ENCODE results near the gene FABP6.

Gene FABP6

DNA sequence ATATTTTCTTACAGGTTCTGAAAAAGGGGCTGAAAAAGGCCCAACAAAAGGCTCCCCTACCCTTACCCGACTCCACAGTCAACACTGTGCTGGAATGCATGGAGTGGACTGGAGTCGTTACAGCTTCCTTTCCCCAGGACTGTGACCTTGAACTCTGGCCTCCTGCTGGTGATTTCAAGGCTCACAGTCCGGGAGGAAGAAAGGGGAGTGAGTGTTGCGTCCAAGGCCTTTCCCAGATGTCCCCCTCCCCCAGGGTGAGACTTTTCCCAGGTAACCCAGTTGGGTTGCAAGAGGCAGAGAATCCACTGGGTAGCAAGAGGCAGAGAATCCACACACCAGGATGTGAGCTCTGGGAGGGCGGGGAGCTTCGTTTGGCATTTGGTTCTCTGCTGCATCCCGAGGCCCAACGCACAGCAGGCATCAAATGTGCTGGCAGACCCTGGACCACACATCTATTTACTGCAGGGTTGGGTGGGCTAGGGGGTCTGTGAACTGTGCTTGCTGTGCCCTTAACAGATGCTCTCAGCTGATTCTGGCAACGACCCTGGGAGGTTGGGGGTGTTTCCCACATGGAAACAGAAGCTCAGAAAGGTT lies 37.5 kb downstream of the FABP6 start:
- in situ Hi-C loops (cut with MboI; ENCODE audit: low pct_unique_long_range_greater_than_20kb, low sequenced_read_pairs, unreplicated experiment): no loop called here
- TF ChIP-seq, protein P1, sequence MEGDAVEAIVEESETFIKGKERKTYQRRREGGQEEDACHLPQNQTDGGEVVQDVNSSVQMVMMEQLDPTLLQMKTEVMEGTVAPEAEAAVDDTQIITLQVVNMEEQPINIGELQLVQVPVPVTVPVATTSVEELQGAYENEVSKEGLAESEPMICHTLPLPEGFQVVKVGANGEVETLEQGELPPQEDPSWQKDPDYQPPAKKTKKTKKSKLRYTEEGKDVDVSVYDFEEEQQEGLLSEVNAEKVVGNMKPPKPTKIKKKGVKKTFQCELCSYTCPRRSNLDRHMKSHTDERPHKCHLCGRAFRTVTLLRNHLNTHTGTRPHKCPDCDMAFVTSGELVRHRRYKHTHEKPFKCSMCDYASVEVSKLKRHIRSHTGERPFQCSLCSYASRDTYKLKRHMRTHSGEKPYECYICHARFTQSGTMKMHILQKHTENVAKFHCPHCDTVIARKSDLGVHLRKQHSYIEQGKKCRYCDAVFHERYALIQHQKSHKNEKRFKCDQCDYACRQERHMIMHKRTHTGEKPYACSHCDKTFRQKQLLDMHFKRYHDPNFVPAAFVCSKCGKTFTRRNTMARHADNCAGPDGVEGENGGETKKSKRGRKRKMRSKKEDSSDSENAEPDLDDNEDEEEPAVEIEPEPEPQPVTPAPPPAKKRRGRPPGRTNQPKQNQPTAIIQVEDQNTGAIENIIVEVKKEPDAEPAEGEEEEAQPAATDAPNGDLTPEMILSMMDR (IDR thresholded peaks at IDR 0.05; ENCODE audit: extremely low read depth, insufficient read depth, missing control alignments): no peak
- DNase-seq (ENCODE audit: low spot score): no peak

DNA sequence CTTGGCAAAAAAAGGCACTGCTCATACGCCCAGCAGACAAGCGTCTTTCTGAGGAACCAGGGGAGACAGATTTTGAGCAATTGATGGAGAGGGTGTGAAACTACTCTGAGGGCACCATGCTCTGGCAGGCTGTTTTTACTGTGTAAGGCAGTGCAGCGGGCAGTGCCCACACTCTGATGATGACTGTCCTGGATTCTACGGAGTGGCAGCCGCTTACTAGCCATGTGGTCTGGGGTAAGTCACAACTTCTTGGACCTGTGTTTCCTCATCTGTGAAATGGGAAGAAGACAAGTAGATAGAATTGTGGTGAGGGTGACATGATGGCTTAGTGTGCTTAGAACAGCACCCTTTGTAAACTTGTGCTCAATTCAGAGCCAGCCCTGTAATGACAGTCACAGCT lies 38.8 kb downstream of the FABP6 start:
- TF ChIP-seq, protein P1 (IDR thresholded peaks at IDR 0.05; ENCODE audit: extremely low read depth, insufficient read depth, missing control alignments): no peak
- in situ Hi-C loops (cut with MboI; ENCODE audit: low pct_unique_long_range_greater_than_20kb, low sequenced_read_pairs, unreplicated experiment): no loop called here
- no peak for DNase-seq (ENCODE audit: low spot score)

- TF ChIP-seq, protein P1 (IDR thresholded peaks at IDR 0.05; ENCODE audit: extremely low read depth, insufficient read depth, missing control alignments): no peak
- DNase-seq (ENCODE audit: low spot score): no peak
- in situ Hi-C loops (cut with MboI; ENCODE audit: low pct_unique_long_range_greater_than_20kb, low sequenced_read_pairs, unreplicated experiment): no loop called here
Measured at GRCh38 chr5:160269017-160269416, 39.7 kb downstream of the FABP6 start.

DNA sequence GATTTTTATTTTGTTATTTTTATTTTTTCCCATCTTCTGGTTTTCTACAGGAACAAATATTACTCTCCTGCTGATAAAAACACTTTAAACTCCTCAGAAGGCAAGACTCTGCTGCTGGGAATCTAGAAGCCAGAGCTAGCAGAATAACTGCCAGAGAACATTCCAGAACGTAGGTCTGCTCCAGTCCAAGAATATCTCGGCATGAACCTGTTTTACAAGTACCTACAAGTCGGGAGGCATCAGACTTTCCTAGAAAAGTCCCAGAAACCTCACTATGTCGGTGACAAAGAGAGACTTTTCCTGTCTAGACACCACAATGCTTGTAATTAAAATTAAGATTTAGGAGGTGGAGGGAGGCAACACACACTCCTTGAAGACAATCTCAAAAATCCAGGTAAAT lies 41.4 kb downstream of the FABP6 start:
- in situ Hi-C loops (cut with MboI; ENCODE audit: low pct_unique_long_range_greater_than_20kb, low sequenced_read_pairs, unreplicated experiment): no loop called here
- TF ChIP-seq, protein P1 (IDR thresholded peaks at IDR 0.05; ENCODE audit: extremely low read depth, insufficient read depth, missing control alignments): no peak
- DNase-seq (ENCODE audit: low spot score): no peak

DNA sequence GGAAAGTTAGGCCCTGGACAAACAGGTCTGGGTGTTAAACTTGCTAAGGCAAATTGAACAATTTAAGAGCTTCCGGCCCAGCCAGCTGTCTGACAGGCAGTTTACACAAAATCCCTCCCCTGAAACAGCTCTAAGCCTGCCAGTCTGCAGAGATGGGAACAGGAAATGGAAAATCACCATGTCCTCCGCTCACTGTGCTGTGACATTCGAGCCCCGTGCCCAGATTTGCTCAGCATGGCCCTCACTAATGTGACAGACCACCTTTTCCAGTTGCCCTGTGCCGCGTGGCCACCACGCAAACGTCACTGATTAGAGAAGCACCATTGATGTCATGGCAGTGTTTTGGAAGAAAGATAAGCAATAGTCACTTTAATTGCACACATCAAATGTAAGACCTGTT lies 42.1 kb downstream of the FABP6 start:
- TF ChIP-seq, protein P1 (IDR thresholded peaks at IDR 0.05; ENCODE audit: extremely low read depth, insufficient read depth, missing control alignments): no peak
- in situ Hi-C loops (cut with MboI; ENCODE audit: low pct_unique_long_range_greater_than_20kb, low sequenced_read_pairs, unreplicated experiment): no loop called here
- DNase-seq (ENCODE audit: low spot score): no peak

- no peak for DNase-seq (ENCODE audit: low spot score)
- in situ Hi-C loops (cut with MboI; ENCODE audit: low pct_unique_long_range_greater_than_20kb, low sequenced_read_pairs, unreplicated experiment): no loop called here
- TF ChIP-seq, protein P1 (IDR thresholded peaks at IDR 0.05; ENCODE audit: extremely low read depth, insufficient read depth, missing control alignments): no peak
Measured at GRCh38 chr5:160271836-160272235, 42.5 kb downstream of the FABP6 start.

GRCh38 chr5:160272264-160272663 lies 43.0 kb downstream of the FABP6 start:
- no peak for DNase-seq (ENCODE audit: low spot score)
- TF ChIP-seq, protein P1 (IDR thresholded peaks at IDR 0.05; ENCODE audit: extremely low read depth, insufficient read depth, missing control alignments): no peak
- in situ Hi-C loops (cut with MboI; ENCODE audit: low pct_unique_long_range_greater_than_20kb, low sequenced_read_pairs, unreplicated experiment): no loop called here
